HepG2 (cell line): ENCODE results near the gene SRRM3. TPM values are rescaled to one million over a fixed set of nuclear protein-coding genes. Genes with fewer than 3 reads are reported as not detected.
"Not testable (repeated sequence)": the region's sequence is repeated elsewhere in the genome, so short reads cannot be mapped to it uniquely, and the experiment has no call there.

ENCODE experiments used
- ATAC-seq: fragments of 200-7000 bp; cut with Tn5 transposase; 3 replicates; pipeline ENCODE4 v1.9.1; 2020; ENCODE audit warnings: mild to moderate bottlenecking, moderate library complexity
- BruUV-seq: library from RNA; stranded (reverse); fragments of 400-500 nt; replicated peaks from 2 replicates; lab custom pipeline; 2021; lab: Mats Ljungman, UMichigan
- CTCF ChIA-PET: fragments of 300-600 bp; formaldehyde crosslinking; extraction: SDS; loops from one replicate; lab custom pipeline; 2021; ENCODE audit warnings: low total read pairs, inconsistent platforms, low intra/inter-chr PET ratio; lab: Yijun Ruan, JAX
- POLR2A ChIA-PET: fragments of 350-600 bp; sonication (Branson Sonifier 250); formaldehyde crosslinking; loops from one replicate; lab custom pipeline; 2020; ENCODE audit warnings: antibody characterized with exemption, inconsistent platforms; lab: Yijun Ruan, JAX
- DNase-seq: peaks from one replicate; pipeline ENCODE4 v3.0.0-alpha.2; 2015; ENCODE audit warnings: low spot score
- FAIRE-seq: peaks from 3 replicates; lab custom pipeline; 2011; peaks lifted over from hg19 to GRCh38; lab: Jason Lieb, UNC
- H2AFZ ChIP-seq: one replicate; pipeline ENCODE4 v1.6.1; 2011; ENCODE audit warnings: low read length, inconsistent platforms
- H3K27ac ChIP-seq: fragments of 300-600 bp; 3 replicates; pipeline ENCODE4 v1.8.0; 2011; ENCODE audit warnings: mixed run types, mild to moderate bottlenecking, mixed read lengths, low read length, inconsistent platforms; ENCODE audit not compliant: insufficient read depth; ENCODE audit errors: extremely low read length
- H3K27me3 ChIP-seq, 2 experiments: fragments of 200-600 bp in 1 of 2; 2 replicates in 1 of 2; 3 replicates in 1 of 2; pipeline versions ENCODE4 v1.6.0 to v1.8.0; 2011; ENCODE audit warnings: low read length in 2 of 2, mild to moderate bottlenecking in 2 of 2, moderate library complexity in 2 of 2, inconsistent platforms in 1 of 2; ENCODE audit not compliant: insufficient read depth in 2 of 2, control insufficient read depth in 1 of 2
- H3K36me3 ChIP-seq, 2 experiments: fragments of 200-600 bp in 1 of 2; replicated peaks in 1 of 2; 2 replicates in 1 of 2; 3 replicates in 1 of 2; pipeline versions ENCODE4 v1.5.1 to v1.8.0; 2011; ENCODE audit warnings: low read length in 2 of 2, inconsistent platforms in 1 of 2; ENCODE audit not compliant: insufficient read depth in 2 of 2, control insufficient read depth in 1 of 2
- H3K4me1 ChIP-seq: 2 replicates; pipeline ENCODE4 v1.5.1; 2012; ENCODE audit warnings: low read length, inconsistent platforms; ENCODE audit not compliant: insufficient read depth
- H3K4me2 ChIP-seq: 2 replicates; pipeline ENCODE4 v1.6.0; 2011; ENCODE audit warnings: low read depth, low read length, inconsistent platforms
- H3K4me3 ChIP-seq, 3 experiments: fragments of 200-600 bp in 1 of 3; sonication (generic), shearing (Covaris generic) in 1 of 3; replicated peaks in 1 of 3; 2 replicates each; pipeline ENCODE4 v1.5.1; 2011 to 2016; ENCODE audit warnings: low read length in 3 of 3, inconsistent platforms in 2 of 3, low read depth in 2 of 3, mild to moderate bottlenecking in 2 of 3, control low read depth in 1 of 3, mixed read lengths in 1 of 3; ENCODE audit not compliant: insufficient read depth in 1 of 3
- H3K79me2 ChIP-seq: one replicate; pipeline ENCODE4 v1.6.1; 2011; ENCODE audit warnings: low read length, inconsistent platforms; ENCODE audit not compliant: insufficient read depth
- H3K9ac ChIP-seq: 2 replicates; pipeline ENCODE4 v1.6.0; 2011; ENCODE audit warnings: mild to moderate bottlenecking, low read depth, low read length, inconsistent platforms; ENCODE audit not compliant: insufficient read depth
- H3K9me3 ChIP-seq: 2 replicates; pipeline ENCODE4 v1.5.1; 2012; ENCODE audit warnings: mild to moderate bottlenecking, low read length
- H4K20me1 ChIP-seq: 2 replicates; pipeline ENCODE4 v1.6.0; 2011; ENCODE audit warnings: inconsistent platforms, mild to moderate bottlenecking, low read length, moderate library complexity; ENCODE audit not compliant: insufficient read depth
- CC2D1A ChIP-seq: sonication (generic); formaldehyde crosslinking; IDR thresholded peaks from 2 replicates; pipeline ENCODE4 v1.8.1; 2023; ENCODE audit warnings: mild to moderate bottlenecking, missing genetic modification reagents
- DRAP1 ChIP-seq: IDR thresholded peaks from 2 replicates; pipeline ENCODE4 v1.6.1; 2016; ENCODE audit warnings: missing genetic modification reagents, missing compliant biosample characterization
- ZNF281 ChIP-seq: sonication (generic); formaldehyde crosslinking; IDR thresholded peaks from 2 replicates; pipeline ENCODE4 v1.4.0; 2020; ENCODE audit warnings: missing genetic modification reagents, borderline replicate concordance
- WGBS: methylation state at CpG from one replicate; pipeline ENCODE4 v1.1.6; 2017; ENCODE audit warnings: low lambda C conversion rate; 5-methylcytosine and 5-hydroxymethylcytosine counted together
- in situ Hi-C: cut with HindIII; loops from 2 replicates; pipeline ENCODE4 v1.10.0; 2017; ENCODE audit warnings: low pct_unique_long_range_greater_than_20kb; ENCODE audit not compliant: extremely low pct_ligation_motif_present
- intact Hi-C: fragments of 100-400 bp; cut with micrococcal nuclease; formaldehyde crosslinking; loops from one replicate; pipeline ENCODE4 v1.10.0; 2022; ENCODE audit not compliant: unreplicated experiment
- polyA plus RNA-seq, 8 experiments: library from polyadenylated mRNA; depleted of rRNA in 3 of 8; stranded (reverse) in 7 of 8; unstranded in 1 of 8; fragments of >200 nt; fragmentation: Illumina TruSeq in 4 of 8; extraction: Trizol in 4 of 8; gene quantifications; 2 replicates each; pipeline versions ENCODE4 v1.2.1 to v1.2.3, GENCODE V29; 2011 to 2016; ENCODE audit warnings: low read depth in 4 of 8, missing spikeins in 1 of 8, mixed read lengths in 1 of 8; ENCODE audit not compliant: insufficient read depth in 1 of 8
- total RNA-seq, 5 experiments: library from RNA; depleted of rRNA; stranded (reverse); fragments of >200 nt; fragmentation: Illumina TruSeq; extraction: Trizol; gene quantifications; 2 replicates each; pipeline ENCODE4 v1.2.3, GENCODE V29; 2016; ENCODE audit warnings: low read depth in 1 of 5

The SRRM3 gene
- total and polyA plus RNA-seq, 2 of the 13 experiments (the other 11 are each of a cell fraction or from before 2014, with no cell fraction given) = 0.13 to 0.54 TPM

- TF ChIP-seq ZNF281 (CRISPR knock-in tag) = no peak
- TF ChIP-seq DRAP1 (CRISPR knock-in tag) = no peak
- TF ChIP-seq CC2D1A (CRISPR knock-in tag) = no peak
These were observed 9.5 kb downstream of the SRRM3 start (continued) for GRCh38 chr7:76211216-76211615.

GRCh38 chr7:76215349-76215748 lies 13.7 kb downstream of the SRRM3 start:
- POLR2A ChIA-PET, H3K36me3 ChIP-seq, H3K27ac ChIP-seq, H3K4me2 ChIP-seq, H3K4me1 ChIP-seq, in situ Hi-C loops, BruUV-seq, H3K9ac ChIP-seq, H3K79me2 ChIP-seq, CTCF ChIA-PET, ATAC-seq, FAIRE-seq, DNase-seq, intact Hi-C loops, H4K20me1 ChIP-seq, H2AFZ ChIP-seq, H3K9me3 ChIP-seq, H3K4me3 ChIP-seq: not testable (repeated sequence)
- 4% methylated on average over 4 of the region's 4 CpGs for WGBS
- H3K27me3 ChIP-seq = peaks cover 0 to 17% of the 10 kb centered on the region in 2 experiments; a peak in 2 of 5 replicates
